ENCODE measurements around the gene CDK14.

DNA sequence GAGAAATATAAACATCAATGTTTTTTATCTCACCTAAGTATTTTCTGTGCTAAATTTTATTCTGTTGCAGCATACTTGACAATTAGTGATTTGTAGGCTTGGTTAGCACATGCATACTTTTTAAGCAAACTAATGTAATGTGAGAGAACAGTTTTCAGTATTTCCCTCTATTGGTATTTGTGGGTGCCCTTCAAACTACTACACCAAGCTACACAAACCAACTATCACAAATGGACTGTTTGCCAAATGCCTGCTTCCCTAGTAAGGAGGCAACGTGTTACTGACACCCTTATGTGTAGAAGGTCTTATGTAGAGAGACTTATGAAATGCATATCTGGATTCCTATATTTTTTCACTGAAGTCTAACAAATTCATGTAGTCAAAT, 569.7 kb downstream of the CDK14 start:
- TF ChIP-seq, protein P1, sequence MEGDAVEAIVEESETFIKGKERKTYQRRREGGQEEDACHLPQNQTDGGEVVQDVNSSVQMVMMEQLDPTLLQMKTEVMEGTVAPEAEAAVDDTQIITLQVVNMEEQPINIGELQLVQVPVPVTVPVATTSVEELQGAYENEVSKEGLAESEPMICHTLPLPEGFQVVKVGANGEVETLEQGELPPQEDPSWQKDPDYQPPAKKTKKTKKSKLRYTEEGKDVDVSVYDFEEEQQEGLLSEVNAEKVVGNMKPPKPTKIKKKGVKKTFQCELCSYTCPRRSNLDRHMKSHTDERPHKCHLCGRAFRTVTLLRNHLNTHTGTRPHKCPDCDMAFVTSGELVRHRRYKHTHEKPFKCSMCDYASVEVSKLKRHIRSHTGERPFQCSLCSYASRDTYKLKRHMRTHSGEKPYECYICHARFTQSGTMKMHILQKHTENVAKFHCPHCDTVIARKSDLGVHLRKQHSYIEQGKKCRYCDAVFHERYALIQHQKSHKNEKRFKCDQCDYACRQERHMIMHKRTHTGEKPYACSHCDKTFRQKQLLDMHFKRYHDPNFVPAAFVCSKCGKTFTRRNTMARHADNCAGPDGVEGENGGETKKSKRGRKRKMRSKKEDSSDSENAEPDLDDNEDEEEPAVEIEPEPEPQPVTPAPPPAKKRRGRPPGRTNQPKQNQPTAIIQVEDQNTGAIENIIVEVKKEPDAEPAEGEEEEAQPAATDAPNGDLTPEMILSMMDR (IDR thresholded peaks at IDR 0.05; ENCODE audit: insufficient read depth, low read length) = no peak
- no peak for TF ChIP-seq SPI1 (IDR thresholded peaks at IDR 0.05; ENCODE audit: borderline replicate concordance, low read depth)
- TF ChIP-seq, protein P2, sequence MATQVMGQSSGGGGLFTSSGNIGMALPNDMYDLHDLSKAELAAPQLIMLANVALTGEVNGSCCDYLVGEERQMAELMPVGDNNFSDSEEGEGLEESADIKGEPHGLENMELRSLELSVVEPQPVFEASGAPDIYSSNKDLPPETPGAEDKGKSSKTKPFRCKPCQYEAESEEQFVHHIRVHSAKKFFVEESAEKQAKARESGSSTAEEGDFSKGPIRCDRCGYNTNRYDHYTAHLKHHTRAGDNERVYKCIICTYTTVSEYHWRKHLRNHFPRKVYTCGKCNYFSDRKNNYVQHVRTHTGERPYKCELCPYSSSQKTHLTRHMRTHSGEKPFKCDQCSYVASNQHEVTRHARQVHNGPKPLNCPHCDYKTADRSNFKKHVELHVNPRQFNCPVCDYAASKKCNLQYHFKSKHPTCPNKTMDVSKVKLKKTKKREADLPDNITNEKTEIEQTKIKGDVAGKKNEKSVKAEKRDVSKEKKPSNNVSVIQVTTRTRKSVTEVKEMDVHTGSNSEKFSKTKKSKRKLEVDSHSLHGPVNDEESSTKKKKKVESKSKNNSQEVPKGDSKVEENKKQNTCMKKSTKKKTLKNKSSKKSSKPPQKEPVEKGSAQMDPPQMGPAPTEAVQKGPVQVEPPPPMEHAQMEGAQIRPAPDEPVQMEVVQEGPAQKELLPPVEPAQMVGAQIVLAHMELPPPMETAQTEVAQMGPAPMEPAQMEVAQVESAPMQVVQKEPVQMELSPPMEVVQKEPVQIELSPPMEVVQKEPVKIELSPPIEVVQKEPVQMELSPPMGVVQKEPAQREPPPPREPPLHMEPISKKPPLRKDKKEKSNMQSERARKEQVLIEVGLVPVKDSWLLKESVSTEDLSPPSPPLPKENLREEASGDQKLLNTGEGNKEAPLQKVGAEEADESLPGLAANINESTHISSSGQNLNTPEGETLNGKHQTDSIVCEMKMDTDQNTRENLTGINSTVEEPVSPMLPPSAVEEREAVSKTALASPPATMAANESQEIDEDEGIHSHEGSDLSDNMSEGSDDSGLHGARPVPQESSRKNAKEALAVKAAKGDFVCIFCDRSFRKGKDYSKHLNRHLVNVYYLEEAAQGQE (IDR thresholded peaks at IDR 0.05; ENCODE audit: insufficient replicate concordance, low read depth) = no peak
